KOPT-K1 (cell line): ENCODE measurements around the gene DKK1.

Experiments used
- H3K27ac ChIP-seq: fragments of 200-600 bp; sonication (generic); 2 replicates; pipeline ENCODE4 v1.5.1; 2016; ENCODE audit warnings: antibody characterized with exemption, mild to moderate bottlenecking, low read depth, low read length; ENCODE audit not compliant: poor library complexity, severe bottlenecking
- H3K36me3 ChIP-seq: fragments of 200-600 bp; sonication (generic); 2 replicates; pipeline ENCODE4 v1.5.1; 2017; ENCODE audit warnings: antibody characterized with exemption, mild to moderate bottlenecking, low read length, moderate library complexity; ENCODE audit not compliant: insufficient read depth
- H3K9me3 ChIP-seq: fragments of 200-600 bp; sonication (generic); 2 replicates; pipeline ENCODE4 v1.5.1; 2017; ENCODE audit warnings: antibody characterized with exemption, low read length, mild to moderate bottlenecking; ENCODE audit not compliant: insufficient read depth, poor library complexity, severe bottlenecking

DKK1 gene

DNA sequence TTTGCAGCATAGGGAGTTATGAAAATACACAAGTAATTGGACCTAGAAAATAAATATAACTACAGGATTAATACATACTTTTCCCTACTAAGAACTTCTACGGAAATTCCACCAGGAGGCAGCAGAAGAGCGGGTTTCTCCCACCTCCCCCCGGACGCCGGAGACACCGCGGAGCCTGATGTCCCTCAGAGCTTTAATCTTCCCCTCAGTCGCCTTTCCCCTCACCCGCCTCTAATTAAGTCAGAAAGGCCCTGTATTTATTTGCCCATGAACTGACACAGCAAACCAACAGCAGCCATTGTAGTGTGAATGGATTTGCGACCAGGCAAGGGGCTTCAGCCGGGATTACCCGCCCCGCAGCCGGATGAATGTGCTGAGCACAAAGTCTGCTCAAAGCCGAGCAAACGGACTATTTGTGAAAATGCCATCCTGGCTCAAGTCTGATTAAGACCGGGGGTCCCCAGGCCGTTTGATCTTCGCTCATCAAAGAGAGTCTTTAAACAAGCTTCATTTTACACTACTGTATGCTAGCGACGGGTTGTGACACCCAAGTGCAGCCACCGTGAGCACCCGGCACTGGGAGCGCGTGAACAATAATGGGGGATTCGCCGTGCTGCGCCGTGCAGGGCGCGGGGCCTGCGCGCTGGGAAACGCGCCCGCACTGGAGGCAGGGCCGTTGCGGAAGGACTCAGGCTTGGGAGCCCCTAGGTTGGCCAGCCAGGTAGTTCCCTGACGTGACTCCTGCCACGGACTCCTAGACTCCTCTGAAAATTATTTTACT, 5.6 kb upstream of the DKK1 start:
- Histone ChIP-seq H3K36me3 (no peaks in the 10 kb centered on the region), H3K9me3 (no peaks in the 10 kb centered on the region), H3K27ac (no peak overlapping the region)

DNA sequence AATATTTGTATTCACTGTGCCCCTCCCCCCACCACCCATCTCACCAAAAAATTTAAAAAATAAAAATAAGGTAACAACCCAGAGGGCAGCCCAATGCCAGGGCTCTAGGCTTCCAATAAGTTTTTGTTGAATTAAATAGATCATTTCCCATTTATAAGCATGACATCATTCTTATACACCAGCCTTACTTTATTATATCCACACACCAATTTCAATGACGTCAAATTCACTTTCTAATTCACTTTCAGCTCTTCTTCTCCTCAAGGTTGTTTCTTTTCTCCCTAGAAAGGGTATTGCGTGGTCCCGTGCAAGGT, 1.2 kb upstream of the DKK1 start:
- Histone ChIP-seq H3K9me3 (no peaks in the 10 kb centered on the region), H3K27ac (no peak overlapping the region), H3K36me3 (no peaks in the 10 kb centered on the region)

DNA sequence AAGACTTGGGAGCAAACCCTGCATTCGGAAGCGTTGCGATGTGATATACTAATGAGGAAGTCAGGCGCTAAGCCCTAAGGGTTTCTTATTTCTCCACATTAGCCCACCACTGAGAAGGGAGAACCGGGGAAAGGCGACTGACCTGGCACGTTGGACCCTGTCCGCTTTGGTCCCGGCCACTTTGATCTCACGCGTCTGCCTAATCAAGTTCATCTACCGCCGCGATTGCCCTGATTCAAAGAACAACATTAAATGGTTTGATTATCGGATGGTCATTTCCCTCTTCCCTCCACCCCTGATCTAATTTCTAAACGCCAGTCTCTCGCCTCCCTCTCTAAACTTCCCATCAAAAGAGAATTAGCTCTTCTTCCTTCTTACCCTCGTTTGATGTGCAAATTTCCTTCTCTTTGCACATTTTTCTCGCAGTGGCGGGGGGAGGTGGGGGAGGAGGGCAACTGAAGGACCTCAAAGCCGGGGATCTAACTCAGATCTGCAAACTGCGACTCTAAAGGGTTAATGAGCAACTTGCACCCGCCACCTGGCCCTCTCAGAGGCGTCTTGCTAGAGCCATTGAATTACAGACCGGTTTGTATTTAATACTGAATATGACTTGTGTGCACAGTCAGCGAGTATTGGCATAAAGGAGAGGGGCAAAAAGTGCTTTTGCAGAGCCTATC, 687 bp upstream of the DKK1 start:
- no peaks in the 10 kb centered on the region for H3K9me3 ChIP-seq
- no peak overlapping the region for H3K27ac ChIP-seq
- H3K36me3 ChIP-seq: no peaks in the 10 kb centered on the region

DNA sequence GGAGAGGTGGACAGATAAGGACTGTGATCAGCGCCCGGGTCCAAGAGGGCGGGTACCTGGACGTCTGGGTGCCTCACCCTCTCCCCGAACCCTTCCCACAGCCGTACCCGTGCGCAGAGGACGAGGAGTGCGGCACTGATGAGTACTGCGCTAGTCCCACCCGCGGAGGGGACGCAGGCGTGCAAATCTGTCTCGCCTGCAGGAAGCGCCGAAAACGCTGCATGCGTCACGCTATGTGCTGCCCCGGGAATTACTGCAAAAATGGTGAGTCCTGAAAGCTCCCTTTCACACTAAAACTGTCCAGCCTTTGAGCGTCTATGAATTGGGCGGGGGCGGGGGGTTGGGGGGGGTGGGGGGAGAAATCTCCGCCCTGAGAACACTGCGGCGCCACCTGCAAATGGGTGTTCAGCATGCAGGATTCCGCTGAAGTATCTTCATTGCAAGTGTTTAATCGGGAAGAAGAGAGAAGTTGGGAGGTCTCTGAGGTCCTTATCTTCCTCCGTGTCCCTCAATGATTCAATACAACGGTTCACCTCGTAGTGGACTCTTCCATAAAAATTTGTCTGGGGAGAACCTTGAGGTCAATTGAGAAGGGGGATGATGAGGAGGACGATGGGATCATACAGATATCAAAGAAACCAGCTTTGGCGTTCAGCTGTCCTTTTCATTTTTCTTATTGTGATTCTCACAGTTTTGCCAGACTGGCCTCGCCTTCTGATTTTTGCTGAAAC, 906 bp downstream of the DKK1 start:
- H3K27ac ChIP-seq: no peak overlapping the region
- no peaks in the 10 kb centered on the region for H3K9me3 ChIP-seq

DNA sequence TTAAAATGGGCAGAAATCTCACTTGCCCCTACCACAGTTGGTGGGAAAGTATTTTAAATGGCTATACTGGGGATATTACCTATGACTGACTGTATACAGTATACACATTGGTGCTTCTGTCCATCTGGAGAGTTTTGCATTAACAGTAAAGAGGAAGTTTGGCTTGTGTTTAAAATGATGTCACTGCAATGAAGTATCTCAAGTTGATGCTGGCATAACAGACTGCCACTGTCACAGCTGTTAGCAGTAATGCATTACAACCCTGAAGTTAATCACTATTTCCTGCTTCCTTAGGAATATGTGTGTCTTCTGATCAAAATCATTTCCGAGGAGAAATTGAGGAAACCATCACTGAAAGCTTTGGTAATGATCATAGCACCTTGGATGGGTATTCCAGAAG, 1.9 kb downstream of the DKK1 start:
- no peak overlapping the region for H3K27ac ChIP-seq
- H3K36me3 ChIP-seq: no peaks in the 10 kb centered on the region
- no peaks in the 10 kb centered on the region for H3K9me3 ChIP-seq

More for the DNA sequence above, 906 bp downstream of the DKK1 start:
- H3K36me3 ChIP-seq: no peaks in the 10 kb centered on the region

DNA sequence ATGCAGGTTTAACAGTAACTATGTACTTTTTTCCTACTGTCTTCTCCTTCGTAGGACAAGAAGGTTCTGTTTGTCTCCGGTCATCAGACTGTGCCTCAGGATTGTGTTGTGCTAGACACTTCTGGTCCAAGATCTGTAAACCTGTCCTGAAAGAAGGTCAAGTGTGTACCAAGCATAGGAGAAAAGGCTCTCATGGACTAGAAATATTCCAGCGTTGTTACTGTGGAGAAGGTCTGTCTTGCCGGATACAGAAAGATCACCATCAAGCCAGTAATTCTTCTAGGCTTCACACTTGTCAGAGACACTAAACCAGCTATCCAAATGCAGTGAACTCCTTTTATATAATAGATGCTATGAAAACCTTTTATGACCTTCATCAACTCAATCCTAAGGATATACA, 2.4 kb downstream of the DKK1 start:
- Histone ChIP-seq H3K36me3 (no peaks in the 10 kb centered on the region), H3K9me3 (no peaks in the 10 kb centered on the region), H3K27ac (no peak overlapping the region)

DNA sequence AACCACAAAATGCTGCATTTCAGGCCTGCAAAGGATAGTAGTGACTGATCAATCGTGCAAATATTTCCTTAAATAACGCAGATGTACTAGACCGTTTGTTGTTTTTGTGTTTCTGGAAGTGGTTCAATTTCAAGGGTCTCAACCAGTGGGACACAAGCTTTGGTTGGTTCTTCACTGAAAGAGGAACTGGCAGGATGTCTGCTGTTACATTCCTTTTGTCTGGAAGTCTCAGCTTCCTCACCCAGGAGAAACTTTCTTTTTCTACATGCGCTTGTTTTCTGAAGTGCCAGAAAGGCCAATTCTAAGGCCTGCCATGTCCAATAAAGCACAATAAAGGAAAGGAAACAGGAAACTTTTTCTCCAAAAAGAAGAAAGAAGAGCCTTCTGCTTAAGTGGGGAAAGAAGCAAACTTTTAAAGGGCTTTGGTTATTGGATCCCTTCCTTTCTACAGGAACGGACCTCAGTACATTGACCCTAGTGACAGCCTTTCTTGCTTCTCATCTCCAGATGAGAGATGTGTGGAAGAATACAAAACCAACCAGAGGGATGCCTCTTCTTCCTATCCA, 4.1 kb downstream of the DKK1 start:
- no peaks in the 10 kb centered on the region for H3K9me3 ChIP-seq
- H3K27ac ChIP-seq: no peak overlapping the region
- H3K36me3 ChIP-seq: no peaks in the 10 kb centered on the region

DNA sequence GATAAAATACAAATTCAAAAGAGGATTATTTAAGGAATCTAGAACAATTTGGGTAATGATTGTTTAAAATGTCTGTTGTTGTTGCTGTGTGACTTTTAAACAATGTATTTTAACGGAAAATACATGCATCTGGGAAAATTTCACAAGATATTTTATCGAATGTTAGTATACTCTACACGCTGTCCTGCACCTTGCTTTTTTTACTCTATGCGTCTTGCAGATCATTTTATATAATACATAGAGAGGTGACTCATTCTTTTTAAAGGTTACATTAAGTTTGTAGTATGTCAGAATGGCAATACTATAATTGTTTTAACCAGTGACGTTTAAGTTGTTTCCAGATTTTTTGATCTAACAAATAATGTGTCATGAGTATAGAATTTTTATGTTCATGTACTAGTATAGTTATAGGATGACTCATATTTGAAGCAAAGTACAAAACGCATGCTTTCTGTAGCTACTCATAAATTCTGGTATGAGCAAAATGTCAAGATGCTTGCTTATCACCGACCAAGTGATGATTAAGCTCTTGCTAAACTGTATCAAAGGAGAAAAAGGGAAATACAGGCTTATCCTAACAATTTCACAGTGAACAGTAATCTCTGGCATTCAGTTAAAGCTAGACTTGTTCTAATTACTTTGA, 4.9 kb downstream of the DKK1 start:
- Histone ChIP-seq H3K27ac (no peak overlapping the region), H3K9me3 (no peaks in the 10 kb centered on the region), H3K36me3 (no peaks in the 10 kb centered on the region)

DNA sequence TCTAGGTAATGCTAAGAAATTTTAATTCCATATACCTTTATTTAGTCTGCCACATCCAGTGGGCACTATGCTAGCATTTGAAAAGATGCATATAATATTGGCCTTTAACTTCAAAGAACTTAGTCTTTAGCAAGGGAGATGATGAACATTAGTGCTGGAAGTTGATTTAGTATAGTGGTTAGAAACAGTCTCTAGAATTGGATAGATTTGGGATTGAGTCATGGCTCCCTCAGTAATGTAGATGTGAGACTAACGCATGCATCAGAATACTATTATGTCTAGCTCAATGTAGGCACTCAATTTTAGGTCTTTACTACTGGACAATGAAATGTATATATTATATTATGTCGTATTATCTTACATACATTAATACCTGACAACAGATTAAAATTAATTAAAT, 5.8 kb downstream of the DKK1 start:
- H3K9me3 ChIP-seq: no peaks in the 10 kb centered on the region
- no peak overlapping the region for H3K27ac ChIP-seq

DNA sequence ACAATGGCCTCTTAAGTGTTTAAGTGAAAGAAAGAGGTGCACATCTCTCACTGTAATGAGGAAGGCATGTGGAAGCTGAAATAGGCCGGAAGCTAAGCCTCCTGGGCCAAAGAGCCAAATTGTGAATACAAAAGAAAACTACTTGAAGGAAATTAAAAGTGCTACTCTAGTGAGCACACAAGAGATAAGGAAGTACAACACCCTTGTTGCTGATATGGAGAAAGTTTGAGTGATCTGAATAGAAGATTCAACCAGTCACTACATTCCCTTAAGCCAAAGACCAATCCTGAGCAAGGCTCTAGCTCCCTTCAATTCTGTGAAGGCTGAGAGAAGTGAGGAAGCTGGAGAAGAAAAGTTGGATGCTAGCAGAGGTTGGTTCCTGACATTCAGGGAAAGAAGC, 8.2 kb downstream of the DKK1 start:
- Histone ChIP-seq H3K27ac (no peak overlapping the region), H3K9me3 (no peaks in the 10 kb centered on the region), H3K36me3 (no peaks in the 10 kb centered on the region)

More for the DNA sequence above, 5.8 kb downstream of the DKK1 start:
- no peaks in the 10 kb centered on the region for H3K36me3 ChIP-seq

DNA sequence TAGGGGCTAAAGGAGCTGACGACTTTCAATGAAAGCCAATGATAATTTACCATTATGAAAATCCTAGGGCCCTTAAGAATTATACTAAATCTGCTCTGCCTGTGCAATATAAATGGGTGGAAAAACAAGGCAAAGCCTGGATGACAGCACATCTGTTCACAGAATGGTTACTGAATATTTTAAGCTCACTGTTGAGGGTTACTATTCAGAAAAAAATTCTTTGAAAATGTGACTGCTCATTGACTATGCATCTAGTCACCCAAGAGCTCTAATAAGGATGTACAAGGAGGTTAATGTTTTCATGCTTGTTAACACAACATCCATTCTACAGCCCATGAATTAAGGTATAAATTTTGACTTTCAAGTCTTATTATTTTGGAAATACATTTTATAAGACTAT, 8.9 kb downstream of the DKK1 start:
- Histone ChIP-seq H3K36me3 (no peaks in the 10 kb centered on the region), H3K9me3 (no peaks in the 10 kb centered on the region), H3K27ac (no peak overlapping the region)

DNA sequence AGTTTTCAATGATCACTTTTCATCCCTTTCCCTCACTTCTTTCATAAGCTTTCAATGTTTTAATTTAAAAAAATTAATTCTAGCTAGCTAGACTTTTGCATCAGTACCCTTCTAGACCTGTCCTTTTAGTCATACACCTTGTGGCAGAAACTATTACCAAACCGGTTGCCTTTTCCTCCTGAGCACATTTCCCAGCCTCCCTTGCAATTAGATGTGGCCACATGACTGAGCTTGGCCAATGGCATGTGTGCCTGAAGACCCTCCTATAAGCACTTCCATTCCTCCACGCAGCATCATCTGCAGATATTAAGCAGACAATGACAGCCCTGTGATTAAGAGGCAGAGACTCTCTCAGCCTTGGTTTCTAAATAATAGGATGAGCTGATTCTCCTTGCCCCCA, 12.3 kb downstream of the DKK1 start:
- H3K9me3 ChIP-seq: no peaks in the 10 kb centered on the region
- H3K36me3 ChIP-seq: no peaks in the 10 kb centered on the region

DNA sequence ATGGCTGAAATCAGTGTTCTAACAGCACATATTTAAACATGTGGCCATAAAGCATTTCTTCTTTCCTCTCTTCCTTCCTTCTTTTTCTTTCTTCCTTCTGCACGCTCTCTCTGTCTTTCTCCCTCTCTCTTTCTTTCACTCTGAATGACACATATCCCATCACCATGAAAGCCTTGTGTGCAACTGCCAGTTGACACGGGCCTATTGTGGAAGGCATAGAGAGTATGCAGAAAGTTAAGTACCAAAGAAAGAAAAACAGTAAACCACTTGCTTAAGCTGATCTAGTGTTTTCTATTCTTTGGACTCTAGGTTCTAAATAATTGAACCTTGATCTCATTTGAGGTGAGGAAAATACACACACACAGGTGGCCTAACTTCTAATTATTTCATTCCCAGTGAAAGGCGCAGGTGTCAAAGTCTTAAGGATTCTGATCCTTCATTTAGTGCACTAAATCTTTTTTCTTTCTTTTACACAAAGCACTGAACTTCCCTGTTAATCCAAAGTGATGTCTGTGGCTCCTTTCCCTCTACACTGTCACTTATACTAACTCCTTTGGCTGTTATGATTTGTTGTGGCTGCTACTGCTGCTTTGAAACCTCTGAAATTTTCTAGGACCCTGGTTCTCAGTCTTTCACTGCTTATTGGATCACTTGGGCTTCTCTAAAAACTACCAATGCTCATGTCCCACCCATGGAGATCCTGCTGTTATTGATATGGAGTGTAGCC, 17.7 kb downstream of the DKK1 start:
- Histone ChIP-seq H3K36me3 (no peaks in the 10 kb centered on the region), H3K9me3 (no peaks in the 10 kb centered on the region), H3K27ac (no peak overlapping the region)

More for the DNA sequence above, 12.3 kb downstream of the DKK1 start:
- no peak overlapping the region for H3K27ac ChIP-seq

DNA sequence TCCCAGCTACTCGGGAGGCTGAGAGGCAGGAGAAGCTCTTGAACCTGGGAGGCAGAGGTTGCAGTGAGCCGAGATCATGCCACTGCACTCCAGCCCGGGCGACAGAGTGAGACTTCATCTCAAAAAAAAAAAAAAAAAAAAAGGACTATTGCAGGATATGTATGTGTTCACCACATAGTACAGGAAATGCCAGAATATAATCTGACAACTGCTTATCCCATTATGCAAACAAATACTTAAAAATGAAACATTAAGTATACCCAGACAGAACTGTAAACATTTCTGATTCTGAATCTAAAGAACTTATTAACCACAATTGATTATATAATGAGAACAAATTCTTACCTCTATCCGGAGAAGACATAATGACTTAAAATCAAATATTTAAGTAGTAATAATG, 18.7 kb downstream of the DKK1 start:
- Histone ChIP-seq H3K27ac (no peak overlapping the region), H3K9me3 (no peaks in the 10 kb centered on the region), H3K36me3 (no peaks in the 10 kb centered on the region)
